Gastroesophageal sphincter (tissue), 4 donors: Measurements from ENCODE around the gene APOL1. TPM values are rescaled to one million over a fixed set of nuclear protein-coding genes. Genes with fewer than 3 reads are reported as not detected.
"Not testable (repeated sequence)": the region's sequence is repeated elsewhere in the genome, so short reads cannot be mapped to it uniquely, and the experiment has no call there.

ENCODE experiments used
- ATAC-seq: fragments of 150-250 bp; one replicate; pipeline ENCODE4 v1.9.1; 2016; ENCODE audit warnings: mild to moderate bottlenecking, moderate library complexity
- H3K27ac ChIP-seq, 4 donors: fragments of 200-600 bp; sonication (generic) in 3 of 4; 1 replicate in 3 of 4; 2 replicates in 1 of 4; pipeline ENCODE4 v1.5.1; 2016 to 2019
- H3K27me3 ChIP-seq: fragments of 200-600 bp; sonication (generic); one replicate; pipeline ENCODE4 v1.5.1; 2019
- H3K36me3 ChIP-seq, 2 donors: fragments of 200-600 bp; sonication (generic); one replicate each; pipeline ENCODE4 v1.5.1; 2019; ENCODE audit warnings: control low read depth in 1 of 2
- H3K4me1 ChIP-seq, 3 donors: fragments of 200-600 bp; sonication (generic); 1 replicate in 2 of 3; 2 replicates in 1 of 3; pipeline ENCODE4 v1.5.1; 2016 to 2019; ENCODE audit warnings: control low read depth in 2 of 3
- H3K4me3 ChIP-seq, 2 donors: fragments of 200-600 bp; sonication (generic); one replicate each; pipeline ENCODE4 v1.5.1; 2019; ENCODE audit warnings: mild to moderate bottlenecking in 1 of 2, moderate library complexity in 1 of 2
- H3K9me3 ChIP-seq, 3 donors: fragments of 200-600 bp; sonication (generic); one replicate each; pipeline ENCODE4 v1.5.1; 2017 to 2019; ENCODE audit warnings: control low read depth in 2 of 3
- CTCF ChIP-seq, 4 experiments: fragments of 200-600 bp in 2 of 4; fragments of 450-650 bp in 2 of 4; sonication (generic) in 1 of 4; IDR thresholded peaks; one replicate each; pipeline ENCODE4 v1.5.1; 2017 to 2019; ENCODE audit warnings: antibody characterized with exemption in 4 of 4, mild to moderate bottlenecking in 2 of 4, moderate library complexity in 2 of 4
- EP300 ChIP-seq: sonication (generic); formaldehyde crosslinking; IDR thresholded peaks from one replicate; pipeline ENCODE4 v1.6.1; 2017; ENCODE audit warnings: antibody characterized with exemption, mild to moderate bottlenecking
- POLR2A ChIP-seq, 2 donors: fragments of 450-650 bp; IDR thresholded peaks; one replicate each; pipeline ENCODE4 v1.6.1; 2017; ENCODE audit warnings: antibody characterized with exemption in 2 of 2, mild to moderate bottlenecking in 2 of 2, moderate library complexity in 1 of 2
- POLR2AphosphoS5 ChIP-seq: sonication (generic); formaldehyde crosslinking; IDR thresholded peaks from one replicate; pipeline ENCODE4 v1.6.1; 2017; ENCODE audit warnings: antibody characterized with exemption
- WGBS, 2 donors: methylation state at CpG; one replicate each; pipeline ENCODE4 v1.1.5; 2018; ENCODE audit warnings: low coverage in 1 of 2; 5-methylcytosine and 5-hydroxymethylcytosine counted together
- total RNA-seq, 4 donors: library from RNA; depleted of rRNA; stranded (reverse); fragments of >200 nt; gene quantifications; one replicate each; pipeline ENCODE4 v1.1.0, GENCODE V29; 2016

APOL1 gene
- total RNA-seq, 4 donors from 2014 or later, result 10.0 to 53.7 (median 26.0) TPM

- Histone ChIP-seq H3K4me1 (peaks cover 0 to 22% (median 16%) of the 10 kb centered on the region in 3 donors), H3K27me3 (no peaks in the 10 kb centered on the region), H3K36me3 (no peaks in the 10 kb centered on the region), H3K4me3 (no peak overlapping the region), H3K27ac (no peak overlapping the region), H3K9me3 (no peaks in the 10 kb centered on the region)
- 100% methylated on average over 1 of the region's 3 CpGs; no CpG with 5 or more reads in 1 of the 2 donors for WGBS, 2 donors
- TF ChIP-seq EP300 (no peak), CTCF (IDR thresholded peaks at IDR 0.05) (no peak), POLR2A (IDR thresholded peaks at IDR 0.05) (no peak), POLR2AphosphoS5 (no peak)
- no peak for ATAC-seq
Observed at GRCh38 chr22:36246718-36247117, 6.2 kb upstream of the APOL1 start.

- no peak for TF ChIP-seq EP300
- TF ChIP-seq CTCF (IDR thresholded peaks at IDR 0.05), result no peak
- TF ChIP-seq POLR2AphosphoS5, result no peak
- TF ChIP-seq POLR2A (IDR thresholded peaks at IDR 0.05), result no peak
- ATAC-seq, result no peak
- Histone ChIP-seq H3K36me3 (no peaks in the 10 kb centered on the region), H3K4me3 (no peak overlapping the region), H3K27ac (no peak overlapping the region), H3K27me3 (no peaks in the 10 kb centered on the region), H3K9me3 (no peaks in the 10 kb centered on the region), H3K4me1 (peaks cover 0 to 30% (median 16%) of the 10 kb centered on the region in 3 donors)
- 59 to 81% methylated on average over 5 of the region's 5 CpGs for WGBS, 2 donors
Observed at GRCh38 chr22:36247955-36248354, 5.0 kb upstream of the APOL1 start.

GRCh38 chr22:36249160-36249559, 3.8 kb upstream of the APOL1 start:
- TF ChIP-seq EP300 (no peak), POLR2AphosphoS5 (no peak), CTCF (IDR thresholded peaks at IDR 0.05) (no peak), POLR2A (IDR thresholded peaks at IDR 0.05) (no peak)
- whole genome bisulfite sequencing, 2 donors, result 83 to 90% methylated on average over 2 of the region's 2 CpGs
- H3K27ac ChIP-seq, result no peak overlapping the region
- H3K4me1 ChIP-seq, result peaks cover 0 to 33% (median 20%) of the 10 kb centered on the region in 3 donors
- no peaks in the 10 kb centered on the region for H3K9me3 ChIP-seq
- H3K4me3 ChIP-seq, result no peak overlapping the region
- no peaks in the 10 kb centered on the region for H3K36me3 ChIP-seq
- no peaks in the 10 kb centered on the region for H3K27me3 ChIP-seq
- no peak for ATAC-seq

GRCh38 chr22:36250292-36250960, 2.5 kb upstream of the APOL1 start:
- H3K4me1 ChIP-seq, result peaks cover 0 to 33% (median 22%) of the 10 kb centered on the region in 3 donors
- WGBS, 2 donors, result 88 to 91% methylated on average over 10 to 14 of the region's 24 CpGs
- H3K36me3 ChIP-seq, H3K4me3 ChIP-seq, H3K9me3 ChIP-seq, H3K27ac ChIP-seq, ATAC-seq, H3K27me3 ChIP-seq: not testable (repeated sequence)

- not testable (repeated sequence) for H3K9me3 ChIP-seq, H3K36me3 ChIP-seq, ATAC-seq, H3K27me3 ChIP-seq, H3K4me3 ChIP-seq
- peak overlapping the region in 3 of 4 donors; percentile 81 to 83 (median 81) for H3K27ac ChIP-seq
- peaks cover 0 to 45% (median 26%) of the 10 kb centered on the region in 3 donors for H3K4me1 ChIP-seq
- 75% methylated on average over 3 of the region's 7 CpGs; no CpG with 5 or more reads in 1 of the 2 donors for WGBS, 2 donors
Observed at GRCh38 chr22:36251979-36252608, 839 bp upstream of the APOL1 start.
